Measurements from ENCODE around the gene SOX8. TPM values are rescaled to one million over a fixed set of nuclear protein-coding genes. Genes with fewer than 3 reads are reported as not detected.
A peak's percentile ranks its signal among the peaks of the same experiment; 100 is the strongest.

Gene SOX8
- total RNA-seq, 4 donors from 2014 or later: 3.0 to 27.7 (median 11.4) TPM

DNA sequence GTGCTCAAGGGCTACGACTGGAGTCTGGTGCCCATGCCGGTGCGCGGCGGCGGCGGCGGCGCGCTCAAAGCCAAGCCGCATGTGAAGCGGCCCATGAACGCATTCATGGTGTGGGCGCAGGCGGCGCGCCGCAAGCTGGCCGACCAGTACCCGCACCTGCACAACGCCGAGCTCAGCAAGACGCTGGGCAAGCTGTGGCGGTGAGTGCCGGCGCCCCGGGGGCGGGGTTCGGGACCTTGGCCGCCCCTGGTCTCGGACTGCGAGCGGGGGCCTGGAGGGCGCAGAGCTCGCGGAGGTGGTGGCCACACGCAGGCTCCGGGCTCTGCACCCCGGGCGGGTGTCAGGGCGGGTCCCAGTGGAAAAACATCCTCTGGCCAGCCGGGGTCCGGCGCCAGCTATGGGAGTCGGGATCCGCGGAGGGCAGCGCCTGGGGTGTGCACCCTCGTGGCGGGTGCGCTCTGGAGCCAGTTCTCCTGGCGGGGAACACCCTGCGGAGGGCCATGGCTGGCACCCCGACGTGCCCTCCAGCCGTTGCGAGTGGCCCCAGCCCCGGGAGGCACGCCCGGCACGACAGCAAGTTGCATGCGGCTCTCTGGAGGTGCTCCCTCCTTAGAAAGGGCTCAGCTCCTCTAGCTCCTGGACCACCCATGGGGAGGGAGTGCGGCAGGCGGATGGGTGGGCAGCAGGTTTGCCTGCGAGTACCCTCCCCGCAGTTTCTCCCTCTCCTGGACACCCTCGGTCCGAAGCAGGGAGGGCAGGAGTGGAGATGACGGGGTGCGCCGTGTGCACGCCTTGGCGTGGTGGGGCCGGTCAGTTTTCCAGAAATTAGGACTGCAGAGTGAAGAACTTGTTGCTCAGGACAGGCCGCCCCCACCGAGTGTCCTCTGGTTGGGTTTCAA, 824 bp downstream of the SOX8 start:
- WGBS, 2 donors: 8 to 16% methylated on average over 21 to 25 of the region's 76 CpGs
- no peak for DNase-seq (ENCODE audit: low spot score in 2 of 2)
- peak overlapping the region; percentile 5 for H3K4me3 ChIP-seq (ENCODE audit: low read depth, poor library complexity, severe bottlenecking)
- intact Hi-C loops (cut with DNase I; ENCODE audit: low total_unique reads): no loop called here
- no peak for TF ChIP-seq POLR2A (IDR thresholded peaks at IDR 0.05)
- TF ChIP-seq CTCF (IDR thresholded peaks at IDR 0.05): no peak

GRCh38 chr16:983044-984030, 1.8 kb downstream of the SOX8 start:
- intact Hi-C loops (cut with DNase I; ENCODE audit: low total_unique reads): no loop called here
- TF ChIP-seq POLR2A (IDR thresholded peaks at IDR 0.05): no peak
- H3K4me3 ChIP-seq (ENCODE audit: low read depth, poor library complexity, severe bottlenecking): no peak overlapping the region
- 42 to 53% methylated on average over 43 to 58 of the region's 59 CpGs for WGBS, 2 donors
- no peak for DNase-seq (ENCODE audit: low spot score in 2 of 2)

- no peak for TF ChIP-seq CTCF (IDR thresholded peaks at IDR 0.05)
- no peak for TF ChIP-seq POLR2A (IDR thresholded peaks at IDR 0.05)
- 65 to 72% methylated on average over 9 to 18 of the region's 22 CpGs for WGBS, 2 donors
- DNase-seq (ENCODE audit: low spot score in 2 of 2): no peak
Observed at GRCh38 chr16:984121-984694, 2.6 kb downstream of the SOX8 start.

GRCh38 chr16:984736-985636, 3.4 kb downstream of the SOX8 start:
- DNase-seq (ENCODE audit: low spot score in 2 of 2): no peak
- WGBS, 2 donors: 94 to 95% methylated on average over 78 of the region's 78 CpGs
- TF ChIP-seq CTCF (IDR thresholded peaks at IDR 0.05) (no peak), POLR2A (IDR thresholded peaks at IDR 0.05) (no peak)
- intact Hi-C loops (cut with DNase I; ENCODE audit: low total_unique reads): no loop called here
- H3K4me3 ChIP-seq (ENCODE audit: low read depth, poor library complexity, severe bottlenecking): no peak overlapping the region

More at GRCh38 chr16:984121-984694, 2.6 kb downstream of the SOX8 start:
- no peak overlapping the region for H3K4me3 ChIP-seq (ENCODE audit: low read depth, poor library complexity, severe bottlenecking)
- intact Hi-C loops (cut with DNase I; ENCODE audit: low total_unique reads): no loop called here

DNA sequence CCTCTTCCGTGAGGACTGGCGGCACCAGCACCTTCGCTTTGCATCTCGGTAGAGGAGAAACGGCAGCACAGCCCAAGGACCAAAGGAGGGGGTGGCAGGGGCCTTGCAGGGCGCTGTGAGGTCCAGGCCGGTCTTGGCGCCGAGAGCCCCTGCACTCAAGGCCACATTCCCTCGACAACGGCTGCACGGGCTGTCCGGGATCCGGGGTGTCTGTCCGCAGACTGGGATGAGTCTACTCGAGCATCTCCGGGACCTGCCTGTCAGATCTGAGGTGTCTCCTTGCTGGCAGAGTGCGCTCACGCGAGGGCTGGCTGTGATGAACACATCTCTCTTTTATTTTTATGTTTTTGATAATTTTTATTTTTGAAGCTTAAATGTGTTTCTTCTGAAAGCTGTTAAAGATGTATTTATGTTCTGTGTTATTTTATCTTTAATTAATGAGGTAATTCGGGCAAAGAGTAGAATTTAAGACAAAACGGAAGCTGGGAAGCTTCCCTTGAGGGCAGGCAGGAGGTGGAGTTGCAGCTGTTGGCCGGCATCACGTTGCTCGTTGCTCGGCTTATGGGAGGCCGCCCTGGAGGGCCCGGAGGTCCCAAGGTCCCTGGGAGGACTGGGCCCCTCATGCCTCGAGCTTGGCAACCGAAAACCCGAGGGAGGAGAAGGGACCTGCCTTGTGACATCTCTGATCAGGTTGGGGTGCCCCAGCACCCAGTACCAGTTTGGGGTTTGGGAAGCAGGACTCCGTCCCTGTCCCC, 4.3 kb downstream of the SOX8 start:
- TF ChIP-seq CTCF (IDR thresholded peaks at IDR 0.05) (no peak), POLR2A (IDR thresholded peaks at IDR 0.05) (no peak)
- H3K4me3 ChIP-seq (ENCODE audit: low read depth, poor library complexity, severe bottlenecking): no peak overlapping the region
- intact Hi-C loops (cut with DNase I; ENCODE audit: low total_unique reads): no loop called here
- 84 to 90% methylated on average over 31 of the region's 32 CpGs for WGBS, 2 donors
- DNase-seq (ENCODE audit: low spot score in 2 of 2): no peak

Data from lower leg skin (tissue), 4 donors.